CD4-positive, CD25-positive, alpha-beta regulatory T cell (primary cell): Measurements from ENCODE around the gene NCAM1. TPM values are rescaled to one million over a fixed set of nuclear protein-coding genes. Genes with fewer than 3 reads are reported as not detected.

Experiments used
- ATAC-seq, 2 donors: fragments of 150-1000 bp; cut with Tn5 transposase; one replicate each; pipeline ENCODE4 v1.10.0; 2021; ENCODE audit warnings: low read depth in 2 of 2, moderate number of reproducible peaks in 2 of 2, moderate library complexity in 1 of 2
- DNase-seq, 3 donors: peaks; one replicate each; pipeline versions ENCODE4 v3.0.0 to v3.0.0-alpha.2; 2012 to 2022; ENCODE audit warnings: mixed read lengths in 1 of 3
- H3K27ac ChIP-seq: one replicate; pipeline ENCODE4 v1.7.0; 2013; ENCODE audit warnings: mild to moderate bottlenecking, low read length; ENCODE audit not compliant: insufficient read depth, poor library complexity, severe bottlenecking
- H3K27me3 ChIP-seq: one replicate; pipeline ENCODE4 v1.7.0; 2013; ENCODE audit warnings: low read length; ENCODE audit not compliant: control insufficient read depth, insufficient read depth
- H3K36me3 ChIP-seq: one replicate; pipeline ENCODE4 v1.7.0; 2013; ENCODE audit warnings: mild to moderate bottlenecking, low read length, moderate library complexity; ENCODE audit not compliant: control insufficient read depth, insufficient read depth
- H3K4me1 ChIP-seq: 2 replicates; pipeline ENCODE4 v1.7.0; 2013; ENCODE audit warnings: mild to moderate bottlenecking, low read length; ENCODE audit not compliant: insufficient read depth, control insufficient read depth, poor library complexity, severe bottlenecking
- H3K4me3 ChIP-seq: one replicate; pipeline ENCODE4 v1.7.0; 2013; ENCODE audit warnings: low read depth, mild to moderate bottlenecking, low read length, moderate library complexity
- H3K9me3 ChIP-seq, 2 experiments: 1 replicate in 1 of 2; 2 replicates in 1 of 2; pipeline ENCODE4 v1.7.0; 2013; ENCODE audit warnings: low read length in 2 of 2, mild to moderate bottlenecking in 1 of 2, moderate library complexity in 1 of 2; ENCODE audit not compliant: control insufficient read depth in 2 of 2
- H3K27ac Mint-ChIP-seq, 3 donors: one replicate each; pipeline ENCODE4 v1.8.0; 2020 to 2022; ENCODE audit warnings: mild to moderate bottlenecking in 3 of 3, mixed read lengths in 3 of 3, moderate library complexity in 2 of 3
- H3K27me3 Mint-ChIP-seq: one replicate; pipeline ENCODE4 v1.8.0; 2022; ENCODE audit warnings: mild to moderate bottlenecking, mixed read lengths
- H3K36me3 Mint-ChIP-seq: one replicate; pipeline ENCODE4 v1.8.0; 2020; ENCODE audit warnings: mixed read lengths
- H3K4me1 Mint-ChIP-seq, 4 donors: one replicate each; pipeline ENCODE4 v1.8.0; 2020 to 2022; ENCODE audit warnings: mixed read lengths in 4 of 4, mild to moderate bottlenecking in 1 of 4
- H3K4me3 Mint-ChIP-seq, 4 donors: one replicate each; pipeline ENCODE4 v1.8.0; 2020 to 2022; ENCODE audit warnings: mild to moderate bottlenecking in 4 of 4, mixed read lengths in 4 of 4, moderate library complexity in 3 of 4
- H3K9me3 Mint-ChIP-seq, 7 donors: one replicate each; pipeline ENCODE4 v1.8.0; 2020 to 2022; ENCODE audit warnings: mixed read lengths in 7 of 7, mild to moderate bottlenecking in 3 of 7, moderate library complexity in 2 of 7
- polyA plus RNA-seq, 4 donors: library from polyadenylated mRNA; unstranded; fragments of 300-500 nt; fragmentation: Illumina TruSeq; gene quantifications; one replicate each; pipeline ENCODE4 v1.2.3, GENCODE V29; 2021
- total RNA-seq: library from RNA; stranded (reverse); gene quantifications from one replicate; pipeline ENCODE4 v1.2.3, GENCODE V29; 2022

The NCAM1 gene
- total and polyA plus RNA-seq, 5 donors from 2014 or later = 0.03 to 0.79 (median 0.11) TPM; not detected in 1

DNA sequence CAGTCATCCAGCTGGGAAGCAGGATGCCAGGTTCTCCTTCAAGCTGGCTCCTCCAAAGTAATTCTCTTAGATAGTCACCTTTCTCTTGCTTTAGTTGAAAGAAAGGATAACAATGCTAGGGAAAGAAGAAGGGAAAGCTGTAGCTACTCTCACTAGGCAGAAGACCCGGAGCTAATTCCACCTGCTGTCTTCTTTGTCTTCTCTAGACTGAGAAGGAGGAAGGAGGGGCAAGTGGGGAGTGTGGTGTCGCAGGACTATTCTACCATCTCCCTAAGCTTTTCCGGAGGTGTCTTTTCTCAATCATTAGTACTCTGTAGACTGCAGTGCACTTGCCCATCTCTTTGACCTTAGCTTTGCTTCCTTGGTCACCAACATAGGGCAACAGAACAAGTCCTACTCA, 162.8 kb downstream of the NCAM1 start:
- Mint-ChIP-seq H3K4me1 (no peaks in the 10 kb centered on the region), H3K4me3 (no peak overlapping the region), H3K27ac (no peak overlapping the region), H3K36me3 (no peaks in the 10 kb centered on the region), H3K9me3 (peaks cover 0 to 3% (median 0%) of the 10 kb centered on the region in 7 donors), H3K27me3 (peaks cover 19% of the 10 kb centered on the region)
- Histone ChIP-seq H3K4me1 (no peaks in the 10 kb centered on the region), H3K27me3 (no peaks in the 10 kb centered on the region), H3K4me3 (no peak overlapping the region), H3K9me3 (no peaks in the 10 kb centered on the region), H3K36me3 (no peaks in the 10 kb centered on the region), H3K27ac (no peak overlapping the region)
- ATAC-seq = no peak
- DNase-seq = no peak

GRCh38 chr11:113124578-113124977, 163.4 kb downstream of the NCAM1 start:
- no peaks in the 10 kb centered on the region for H3K36me3 Mint-ChIP-seq
- H3K27ac Mint-ChIP-seq = no peak overlapping the region

GRCh38 chr11:113129261-113129992, 168.2 kb downstream of the NCAM1 start:
- H3K4me3 Mint-ChIP-seq = no peak overlapping the region
- no peak overlapping the region for H3K27ac ChIP-seq
- no peaks in the 10 kb centered on the region for H3K4me1 ChIP-seq
- no peaks in the 10 kb centered on the region for H3K36me3 Mint-ChIP-seq
- ATAC-seq = no peak
- H3K36me3 ChIP-seq = no peaks in the 10 kb centered on the region
- H3K9me3 Mint-ChIP-seq = peaks cover 0 to 4% (median 0%) of the 10 kb centered on the region in 7 donors
- no peaks in the 10 kb centered on the region for H3K4me1 Mint-ChIP-seq
- DNase-seq = no peak
- H3K27ac Mint-ChIP-seq = no peak overlapping the region
- no peak overlapping the region for H3K4me3 ChIP-seq
- no peaks in the 10 kb centered on the region for H3K9me3 ChIP-seq
- no peaks in the 10 kb centered on the region for H3K27me3 ChIP-seq
- no peaks in the 10 kb centered on the region for H3K27me3 Mint-ChIP-seq

More at GRCh38 chr11:113124578-113124977, 163.4 kb downstream of the NCAM1 start:
- no peaks in the 10 kb centered on the region for H3K9me3 ChIP-seq
- Mint-ChIP-seq H3K4me1 (no peaks in the 10 kb centered on the region), H3K27me3 (peaks cover 19% of the 10 kb centered on the region), H3K9me3 (peaks cover 0 to 3% (median 0%) of the 10 kb centered on the region in 7 donors), H3K4me3 (no peak overlapping the region)
- no peak overlapping the region for H3K27ac ChIP-seq
- no peaks in the 10 kb centered on the region for H3K27me3 ChIP-seq
- no peak overlapping the region for H3K4me3 ChIP-seq
- no peaks in the 10 kb centered on the region for H3K36me3 ChIP-seq
- no peak for ATAC-seq
- no peak for DNase-seq
- H3K4me1 ChIP-seq = no peaks in the 10 kb centered on the region

GRCh38 chr11:113131036-113131775, 170.0 kb downstream of the NCAM1 start:
- H3K4me1 Mint-ChIP-seq = no peaks in the 10 kb centered on the region
- Histone ChIP-seq H3K4me1 (no peaks in the 10 kb centered on the region), H3K9me3 (no peaks in the 10 kb centered on the region), H3K27me3 (no peaks in the 10 kb centered on the region), H3K27ac (no peak overlapping the region), H3K36me3 (no peaks in the 10 kb centered on the region), H3K4me3 (no peak overlapping the region)
- H3K4me3 Mint-ChIP-seq = no peak overlapping the region
- H3K27me3 Mint-ChIP-seq = no peaks in the 10 kb centered on the region
- peaks cover 0 to 4% (median 0%) of the 10 kb centered on the region in 7 donors for H3K9me3 Mint-ChIP-seq
- ATAC-seq (no peak), DNase-seq (no peak)
- no peaks in the 10 kb centered on the region for H3K36me3 Mint-ChIP-seq
- H3K27ac Mint-ChIP-seq = no peak overlapping the region

- Histone ChIP-seq H3K36me3 (no peaks in the 10 kb centered on the region), H3K9me3 (no peaks in the 10 kb centered on the region), H3K4me1 (no peaks in the 10 kb centered on the region), H3K27me3 (no peaks in the 10 kb centered on the region), H3K4me3 (no peak overlapping the region), H3K27ac (no peak overlapping the region)
- H3K9me3 Mint-ChIP-seq = peaks cover 0 to 2% (median 0%) of the 10 kb centered on the region in 7 donors
- DNase-seq = no peak
- H3K4me3 Mint-ChIP-seq = no peak overlapping the region
- H3K27ac Mint-ChIP-seq = no peak overlapping the region
- ATAC-seq = no peak
- H3K36me3 Mint-ChIP-seq = no peaks in the 10 kb centered on the region
- peaks cover 7% of the 10 kb centered on the region for H3K27me3 Mint-ChIP-seq
- H3K4me1 Mint-ChIP-seq = no peaks in the 10 kb centered on the region
Observed at GRCh38 chr11:113133071-113133470, 171.9 kb downstream of the NCAM1 start.

DNA sequence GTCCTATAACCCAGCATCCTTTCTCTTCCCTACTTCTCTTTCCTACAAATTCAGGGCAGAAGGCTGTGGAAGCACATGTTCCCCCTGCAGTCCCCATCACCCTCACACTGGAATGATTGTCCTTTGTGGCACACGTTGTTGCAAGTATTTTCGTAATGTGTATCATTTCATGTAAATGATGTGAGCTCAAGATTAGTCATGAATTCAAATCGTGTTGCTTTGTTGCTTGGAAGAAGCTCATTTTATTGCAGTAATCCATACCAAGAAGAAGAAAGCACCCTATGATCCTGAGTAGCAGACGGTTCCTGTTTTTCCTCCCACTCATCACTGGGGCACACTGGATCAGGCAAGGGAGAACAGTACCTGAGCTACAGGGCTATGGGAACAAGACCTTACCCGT, 173.4 kb downstream of the NCAM1 start:
- Histone ChIP-seq H3K27me3 (no peaks in the 10 kb centered on the region), H3K27ac (no peak overlapping the region), H3K4me3 (no peak overlapping the region), H3K4me1 (no peaks in the 10 kb centered on the region), H3K9me3 (no peaks in the 10 kb centered on the region), H3K36me3 (no peaks in the 10 kb centered on the region)
- no peaks in the 10 kb centered on the region for H3K36me3 Mint-ChIP-seq
- H3K4me3 Mint-ChIP-seq = no peak overlapping the region
- DNase-seq (no peak), ATAC-seq (no peak)
- peaks cover 0 to 2% (median 0%) of the 10 kb centered on the region in 7 donors for H3K9me3 Mint-ChIP-seq
- H3K4me1 Mint-ChIP-seq = no peaks in the 10 kb centered on the region
- H3K27me3 Mint-ChIP-seq = peaks cover 10% of the 10 kb centered on the region
- no peak overlapping the region for H3K27ac Mint-ChIP-seq

DNA sequence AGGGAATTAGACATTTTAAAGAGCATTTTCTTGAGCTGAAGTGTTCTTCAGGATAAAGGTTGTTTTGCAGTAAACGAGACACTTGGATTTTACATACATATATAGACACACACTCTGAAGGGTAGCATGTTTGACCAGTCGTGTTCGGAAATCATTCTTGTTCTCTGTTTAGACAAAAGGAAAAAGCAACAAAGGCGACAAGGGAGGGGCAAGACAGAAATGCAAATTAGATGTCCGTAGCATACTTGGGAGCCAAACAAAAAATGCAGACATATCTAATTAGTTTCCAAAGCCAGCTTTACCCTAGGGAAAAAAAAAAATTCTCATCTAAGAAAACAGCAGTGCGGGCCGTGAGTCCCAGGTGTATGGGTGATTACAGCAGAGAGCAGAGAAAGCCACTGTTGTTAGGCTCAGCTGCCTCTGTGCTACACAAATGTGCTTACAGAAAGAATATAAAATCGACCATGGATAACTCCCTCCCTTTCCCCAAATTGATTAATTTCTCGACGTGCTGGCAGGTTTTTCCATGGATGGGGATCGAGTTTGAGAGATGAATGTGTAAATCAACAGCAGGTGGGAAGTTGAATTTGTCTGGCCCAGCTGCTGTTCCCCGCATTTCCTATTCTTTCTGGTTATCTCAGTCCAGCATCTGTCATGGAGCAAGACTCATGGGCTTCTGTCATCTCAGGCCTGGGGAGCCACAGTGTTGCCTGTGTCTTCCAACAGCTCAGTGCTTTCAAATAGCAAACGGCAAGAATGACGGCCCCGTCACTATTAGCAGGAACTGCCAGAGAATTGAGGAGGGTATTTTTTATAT, 176.7 kb downstream of the NCAM1 start:
- H3K4me1 Mint-ChIP-seq = no peaks in the 10 kb centered on the region
- DNase-seq (no peak), ATAC-seq (no peak)
- peaks cover 10% of the 10 kb centered on the region for H3K27me3 Mint-ChIP-seq
- peaks cover 8% of the 10 kb centered on the region for H3K27me3 ChIP-seq
- no peak overlapping the region for H3K4me3 ChIP-seq
- H3K4me1 ChIP-seq = no peaks in the 10 kb centered on the region
- H3K27ac Mint-ChIP-seq = no peak overlapping the region
- H3K36me3 ChIP-seq = no peaks in the 10 kb centered on the region
- H3K9me3 Mint-ChIP-seq = no peaks in the 10 kb centered on the region
- no peaks in the 10 kb centered on the region for H3K9me3 ChIP-seq
- no peak overlapping the region for H3K27ac ChIP-seq
- H3K36me3 Mint-ChIP-seq = no peaks in the 10 kb centered on the region
- H3K4me3 Mint-ChIP-seq = no peak overlapping the region
